SJCRH30 (cell line): Measurements from ENCODE around the gene CBARP. TPM values are rescaled to one million over a fixed set of nuclear protein-coding genes. Genes with fewer than 3 reads are reported as not detected.

ENCODE experiments used
- DNase-seq, 2 experiments: peaks; one replicate each; pipeline ENCODE4 v3.0.0-alpha.2; 2015 to 2020
- H3K27ac ChIP-seq: fragments of 250-450 bp; sonication (Bioruptor Pico); 2 replicates; pipeline ENCODE4 v1.5.1; 2020; ENCODE audit warnings: mild to moderate bottlenecking, moderate library complexity
- H3K27me3 ChIP-seq: fragments of 250-450 bp; sonication (Bioruptor Pico); 2 replicates; pipeline ENCODE4 v1.5.1; 2020; ENCODE audit warnings: mild to moderate bottlenecking, moderate library complexity
- H3K36me3 ChIP-seq: fragments of 250-450 bp; sonication (Bioruptor Pico); 2 replicates; pipeline ENCODE4 v1.5.1; 2020; ENCODE audit warnings: mild to moderate bottlenecking, moderate library complexity
- H3K4me1 ChIP-seq: fragments of 250-450 bp; sonication (Bioruptor Pico); 2 replicates; pipeline ENCODE4 v1.5.1; 2020; ENCODE audit warnings: mild to moderate bottlenecking, moderate library complexity
- H3K4me3 ChIP-seq: fragments of 250-450 bp; sonication (Bioruptor Pico); 2 replicates; pipeline ENCODE4 v1.5.1; 2020; ENCODE audit warnings: mild to moderate bottlenecking, moderate library complexity
- H3K9me3 ChIP-seq: fragments of 250-450 bp; sonication (Bioruptor Pico); replicated peaks from 2 replicates; pipeline ENCODE4 v1.5.1; 2020; ENCODE audit warnings: mild to moderate bottlenecking, moderate library complexity
- total RNA-seq: library from RNA; depleted of rRNA; stranded (reverse); fragments of >200 nt; shearing (Covaris generic); gene quantifications from 2 replicates; pipeline ENCODE4 v1.2.3, GENCODE V29; 2014

CBARP gene
- total RNA-seq, 1 experiment from 2014 or later, result 1.9 TPM

GRCh38 chr19:1227304-1228054 lies 10.3 kb downstream of the CBARP start:
- no peak for DNase-seq
- Histone ChIP-seq H3K9me3 (no peaks in the 10 kb centered on the region), H3K27me3 (no peaks in the 10 kb centered on the region), H3K4me3 (no peak overlapping the region), H3K27ac (no peak overlapping the region), H3K4me1 (peaks cover 3% of the 10 kb centered on the region; the same call in 1 of the 2 replicates), H3K36me3 (peaks cover 20% of the 10 kb centered on the region)

GRCh38 chr19:1226522-1227303 lies 11.1 kb downstream of the CBARP start:
- Histone ChIP-seq H3K27me3 (no peaks in the 10 kb centered on the region), H3K4me1 (no peaks in the 10 kb centered on the region), H3K4me3 (no peak overlapping the region), H3K36me3 (peaks cover 20% of the 10 kb centered on the region), H3K9me3 (no peaks in the 10 kb centered on the region), H3K27ac (no peak overlapping the region)
- no peak for DNase-seq

GRCh38 chr19:1226227-1226518 lies 11.6 kb downstream of the CBARP start:
- H3K27ac ChIP-seq, result no peak overlapping the region
- no peaks in the 10 kb centered on the region for H3K9me3 ChIP-seq
- no peak for DNase-seq
- no peaks in the 10 kb centered on the region for H3K27me3 ChIP-seq
- no peak overlapping the region for H3K4me3 ChIP-seq
- H3K36me3 ChIP-seq, result peaks cover 20% of the 10 kb centered on the region
- no peaks in the 10 kb centered on the region for H3K4me1 ChIP-seq

GRCh38 chr19:1225440-1226226 lies 12.2 kb downstream of the CBARP start:
- Histone ChIP-seq H3K9me3 (no peaks in the 10 kb centered on the region), H3K36me3 (peaks cover 20% of the 10 kb centered on the region), H3K27ac (no peak overlapping the region), H3K4me1 (no peaks in the 10 kb centered on the region), H3K27me3 (no peaks in the 10 kb centered on the region), H3K4me3 (no peak overlapping the region)
- no peak for DNase-seq

GRCh38 chr19:1224847-1225246 lies 13.0 kb downstream of the CBARP start:
- H3K9me3 ChIP-seq, result no peaks in the 10 kb centered on the region
- H3K36me3 ChIP-seq, result peaks cover 20% of the 10 kb centered on the region
- H3K4me3 ChIP-seq, result no peak overlapping the region
- DNase-seq, result no peak
- H3K27ac ChIP-seq, result no peak overlapping the region
- H3K27me3 ChIP-seq, result no peaks in the 10 kb centered on the region
- H3K4me1 ChIP-seq, result no peaks in the 10 kb centered on the region

- H3K4me1 ChIP-seq, result no peaks in the 10 kb centered on the region
- DNase-seq, result no peak
- H3K9me3 ChIP-seq, result no peaks in the 10 kb centered on the region
- no peak overlapping the region for H3K27ac ChIP-seq
- peaks cover 20% of the 10 kb centered on the region for H3K36me3 ChIP-seq
- no peak overlapping the region for H3K4me3 ChIP-seq
- no peaks in the 10 kb centered on the region for H3K27me3 ChIP-seq
Observed at GRCh38 chr19:1224047-1224825, 13.6 kb downstream of the CBARP start.

- H3K36me3 ChIP-seq, result peaks cover 20% of the 10 kb centered on the region
- H3K27ac ChIP-seq, result no peak overlapping the region
- no peaks in the 10 kb centered on the region for H3K4me1 ChIP-seq
- DNase-seq, result peak; percentile 55 to 67
- no peak overlapping the region for H3K4me3 ChIP-seq
- H3K9me3 ChIP-seq, result no peaks in the 10 kb centered on the region
- H3K27me3 ChIP-seq, result no peaks in the 10 kb centered on the region
Observed at GRCh38 chr19:1223018-1223855, 14.6 kb downstream of the CBARP start.

GRCh38 chr19:1222394-1222793 lies 15.4 kb downstream of the CBARP start:
- Histone ChIP-seq H3K4me1 (no peaks in the 10 kb centered on the region; the same call in 1 of the 2 replicates), H3K27me3 (no peaks in the 10 kb centered on the region), H3K4me3 (no peak overlapping the region), H3K27ac (no peak overlapping the region), H3K9me3 (no peaks in the 10 kb centered on the region), H3K36me3 (peaks cover 13% of the 10 kb centered on the region)
- DNase-seq, result no peak

- DNase-seq, result no peak
- peaks cover 3% of the 10 kb centered on the region; the same call in 1 of the 2 replicates for H3K4me1 ChIP-seq
- no peaks in the 10 kb centered on the region for H3K9me3 ChIP-seq
- H3K36me3 ChIP-seq, result peaks cover 8% of the 10 kb centered on the region
- H3K4me3 ChIP-seq, result no peak overlapping the region
- H3K27ac ChIP-seq, result no peak overlapping the region
- H3K27me3 ChIP-seq, result no peaks in the 10 kb centered on the region
Observed at GRCh38 chr19:1221904-1222255, 15.9 kb downstream of the CBARP start.

GRCh38 chr19:1220976-1221903 lies 16.6 kb downstream of the CBARP start:
- Histone ChIP-seq H3K4me3 (no peak overlapping the region), H3K4me1 (peaks cover 5% of the 10 kb centered on the region; the same call in 1 of the 2 replicates), H3K27ac (no peak overlapping the region), H3K36me3 (peaks cover 2% of the 10 kb centered on the region; the same call in 1 of the 2 replicates), H3K27me3 (no peaks in the 10 kb centered on the region), H3K9me3 (no peaks in the 10 kb centered on the region)
- DNase-seq, result no peak

- DNase-seq, result no peak
- H3K4me1 ChIP-seq, result peaks cover 5% of the 10 kb centered on the region; the same call in 1 of the 2 replicates
- H3K27ac ChIP-seq, result no peak overlapping the region
- H3K27me3 ChIP-seq, result no peaks in the 10 kb centered on the region
- no peak overlapping the region for H3K4me3 ChIP-seq
- H3K9me3 ChIP-seq, result no peaks in the 10 kb centered on the region
- H3K36me3 ChIP-seq, result no peaks in the 10 kb centered on the region; the same call in 1 of the 2 replicates
Observed at GRCh38 chr19:1220477-1220930, 17.3 kb downstream of the CBARP start.

- H3K36me3 ChIP-seq, result no peaks in the 10 kb centered on the region; the same call in 1 of the 2 replicates
- H3K4me1 ChIP-seq, result peaks cover 5% of the 10 kb centered on the region; the same call in 1 of the 2 replicates
- no peak overlapping the region for H3K4me3 ChIP-seq
- no peak for DNase-seq
- H3K27ac ChIP-seq, result no peak overlapping the region
- no peaks in the 10 kb centered on the region for H3K27me3 ChIP-seq
- H3K9me3 ChIP-seq, result no peaks in the 10 kb centered on the region
Observed at GRCh38 chr19:1219786-1220476, 17.9 kb downstream of the CBARP start.
